Ovary (tissue), 3 donors: ENCODE data around the gene TNK2.

Source experiments
- POLR2A ChIP-seq: fragments of 450-650 bp; IDR thresholded peaks from one replicate; pipeline ENCODE4 v1.6.1; 2017; ENCODE audit warnings: antibody characterized with exemption, mild to moderate bottlenecking, moderate library complexity
- TF ChIP-seq, protein P1 (sequence below), 3 donors: fragments of 450-650 bp in 2 of 3; fragments of 200-600 bp in 1 of 3; IDR thresholded peaks; one replicate each; pipeline versions ENCODE4 v1.5.1 to v1.8.0; 2016 to 2022; ENCODE audit warnings: antibody characterized with exemption in 3 of 3, mild to moderate bottlenecking in 1 of 3
- donor health status: DM: no; HTN: no; CAD: no.

- TF ChIP-seq, protein P1, sequence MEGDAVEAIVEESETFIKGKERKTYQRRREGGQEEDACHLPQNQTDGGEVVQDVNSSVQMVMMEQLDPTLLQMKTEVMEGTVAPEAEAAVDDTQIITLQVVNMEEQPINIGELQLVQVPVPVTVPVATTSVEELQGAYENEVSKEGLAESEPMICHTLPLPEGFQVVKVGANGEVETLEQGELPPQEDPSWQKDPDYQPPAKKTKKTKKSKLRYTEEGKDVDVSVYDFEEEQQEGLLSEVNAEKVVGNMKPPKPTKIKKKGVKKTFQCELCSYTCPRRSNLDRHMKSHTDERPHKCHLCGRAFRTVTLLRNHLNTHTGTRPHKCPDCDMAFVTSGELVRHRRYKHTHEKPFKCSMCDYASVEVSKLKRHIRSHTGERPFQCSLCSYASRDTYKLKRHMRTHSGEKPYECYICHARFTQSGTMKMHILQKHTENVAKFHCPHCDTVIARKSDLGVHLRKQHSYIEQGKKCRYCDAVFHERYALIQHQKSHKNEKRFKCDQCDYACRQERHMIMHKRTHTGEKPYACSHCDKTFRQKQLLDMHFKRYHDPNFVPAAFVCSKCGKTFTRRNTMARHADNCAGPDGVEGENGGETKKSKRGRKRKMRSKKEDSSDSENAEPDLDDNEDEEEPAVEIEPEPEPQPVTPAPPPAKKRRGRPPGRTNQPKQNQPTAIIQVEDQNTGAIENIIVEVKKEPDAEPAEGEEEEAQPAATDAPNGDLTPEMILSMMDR (IDR thresholded peaks at IDR 0.05), result no peak
- TF ChIP-seq POLR2A, result no peak
Measured at GRCh38 chr3:195844671-195845218, 63.6 kb downstream of the TNK2 start.
